Neural progenitor cell (in vitro differentiated cells): ENCODE data around the gene ERC2.

Source experiments
- EZH2 ChIP-seq: fragments of 200-600 bp; sonication (generic); IDR thresholded peaks from 2 replicates; pipeline ENCODE4 v1.6.1; 2017; ENCODE audit warnings: antibody characterized with exemption, mild to moderate bottlenecking, moderate library complexity
- EZH2phosphoT487 ChIP-seq: fragments of 200-600 bp; sonication (generic); IDR thresholded peaks from 2 replicates; pipeline ENCODE4 v1.6.1; 2017; ENCODE audit warnings: antibody characterized with exemption
- TF ChIP-seq, protein P1 (sequence below): fragments of 200-600 bp; sonication (generic); IDR thresholded peaks from 2 replicates; pipeline ENCODE4 v1.5.1; 2017; ENCODE audit warnings: antibody characterized with exemption, mild to moderate bottlenecking

DNA sequence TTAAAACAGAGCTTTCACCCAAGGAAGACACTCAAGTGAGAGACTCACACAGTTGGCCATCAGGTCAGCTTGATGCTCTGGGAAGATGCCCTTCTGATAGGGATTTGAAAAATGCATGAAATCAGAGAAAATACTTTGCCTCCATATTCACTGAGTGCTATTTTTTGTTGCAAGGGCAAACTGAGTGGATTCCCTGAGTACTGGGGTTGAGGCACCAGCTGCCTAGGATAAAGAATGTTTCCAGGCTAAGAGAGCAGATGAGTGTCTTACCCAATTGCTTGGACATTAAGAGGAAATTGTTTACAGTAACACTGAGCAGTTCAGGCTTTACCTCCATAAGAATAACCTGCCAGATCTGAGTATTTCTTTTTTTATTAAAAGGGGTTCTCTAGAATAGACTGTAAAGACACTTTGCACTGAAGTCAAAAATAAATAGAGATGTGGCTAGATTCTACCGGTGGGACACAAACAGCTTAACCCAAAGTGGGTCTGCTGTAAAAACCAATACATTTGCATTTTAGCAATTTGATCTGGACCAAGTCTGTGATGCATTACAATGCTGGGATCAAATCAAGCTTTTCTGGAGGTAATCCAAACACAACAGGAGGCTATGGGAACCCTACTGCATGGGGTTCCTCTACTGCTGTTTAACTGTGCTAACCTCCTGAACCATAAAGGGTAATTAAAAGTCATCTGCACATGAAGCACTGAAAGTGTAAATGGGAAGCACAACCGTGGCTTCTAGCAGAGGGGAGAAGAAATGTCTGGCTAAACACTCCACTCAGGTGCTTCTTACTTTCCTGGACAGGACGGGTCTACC, 742.4 kb downstream of the ERC2 start:
- TF ChIP-seq, protein P1, sequence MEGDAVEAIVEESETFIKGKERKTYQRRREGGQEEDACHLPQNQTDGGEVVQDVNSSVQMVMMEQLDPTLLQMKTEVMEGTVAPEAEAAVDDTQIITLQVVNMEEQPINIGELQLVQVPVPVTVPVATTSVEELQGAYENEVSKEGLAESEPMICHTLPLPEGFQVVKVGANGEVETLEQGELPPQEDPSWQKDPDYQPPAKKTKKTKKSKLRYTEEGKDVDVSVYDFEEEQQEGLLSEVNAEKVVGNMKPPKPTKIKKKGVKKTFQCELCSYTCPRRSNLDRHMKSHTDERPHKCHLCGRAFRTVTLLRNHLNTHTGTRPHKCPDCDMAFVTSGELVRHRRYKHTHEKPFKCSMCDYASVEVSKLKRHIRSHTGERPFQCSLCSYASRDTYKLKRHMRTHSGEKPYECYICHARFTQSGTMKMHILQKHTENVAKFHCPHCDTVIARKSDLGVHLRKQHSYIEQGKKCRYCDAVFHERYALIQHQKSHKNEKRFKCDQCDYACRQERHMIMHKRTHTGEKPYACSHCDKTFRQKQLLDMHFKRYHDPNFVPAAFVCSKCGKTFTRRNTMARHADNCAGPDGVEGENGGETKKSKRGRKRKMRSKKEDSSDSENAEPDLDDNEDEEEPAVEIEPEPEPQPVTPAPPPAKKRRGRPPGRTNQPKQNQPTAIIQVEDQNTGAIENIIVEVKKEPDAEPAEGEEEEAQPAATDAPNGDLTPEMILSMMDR = no peak
- TF ChIP-seq EZH2 (no peak), EZH2phosphoT487 (no peak)
